CD4-positive, CD25-positive, alpha-beta regulatory T cell (primary cell): Measurements from ENCODE around the gene BMP8B. TPM values are rescaled to one million over a fixed set of nuclear protein-coding genes. Genes with fewer than 3 reads are reported as not detected.

ENCODE experiments used
- ATAC-seq, 2 donors: fragments of 150-1000 bp; cut with Tn5 transposase; one replicate each; pipeline ENCODE4 v1.10.0; 2021; ENCODE audit warnings: low read depth in 2 of 2, moderate number of reproducible peaks in 2 of 2, moderate library complexity in 1 of 2
- DNase-seq, 3 donors: peaks; one replicate each; pipeline versions ENCODE4 v3.0.0 to v3.0.0-alpha.2; 2012 to 2022; ENCODE audit warnings: mixed read lengths in 1 of 3
- H3K27ac ChIP-seq: one replicate; pipeline ENCODE4 v1.7.0; 2013; ENCODE audit warnings: mild to moderate bottlenecking, low read length; ENCODE audit not compliant: insufficient read depth, poor library complexity, severe bottlenecking
- H3K27me3 ChIP-seq: one replicate; pipeline ENCODE4 v1.7.0; 2013; ENCODE audit warnings: low read length; ENCODE audit not compliant: control insufficient read depth, insufficient read depth
- H3K36me3 ChIP-seq: one replicate; pipeline ENCODE4 v1.7.0; 2013; ENCODE audit warnings: mild to moderate bottlenecking, low read length, moderate library complexity; ENCODE audit not compliant: control insufficient read depth, insufficient read depth
- H3K4me1 ChIP-seq: 2 replicates; pipeline ENCODE4 v1.7.0; 2013; ENCODE audit warnings: mild to moderate bottlenecking, low read length; ENCODE audit not compliant: insufficient read depth, control insufficient read depth, poor library complexity, severe bottlenecking
- H3K4me3 ChIP-seq: one replicate; pipeline ENCODE4 v1.7.0; 2013; ENCODE audit warnings: low read depth, mild to moderate bottlenecking, low read length, moderate library complexity
- H3K9me3 ChIP-seq, 2 experiments: 1 replicate in 1 of 2; 2 replicates in 1 of 2; pipeline ENCODE4 v1.7.0; 2013; ENCODE audit warnings: low read length in 2 of 2, mild to moderate bottlenecking in 1 of 2, moderate library complexity in 1 of 2; ENCODE audit not compliant: control insufficient read depth in 2 of 2
- H3K27ac Mint-ChIP-seq, 3 donors: one replicate each; pipeline ENCODE4 v1.8.0; 2020 to 2022; ENCODE audit warnings: mild to moderate bottlenecking in 3 of 3, mixed read lengths in 3 of 3, moderate library complexity in 2 of 3
- H3K27me3 Mint-ChIP-seq: one replicate; pipeline ENCODE4 v1.8.0; 2022; ENCODE audit warnings: mild to moderate bottlenecking, mixed read lengths
- H3K36me3 Mint-ChIP-seq: one replicate; pipeline ENCODE4 v1.8.0; 2020; ENCODE audit warnings: mixed read lengths
- H3K4me1 Mint-ChIP-seq, 4 donors: one replicate each; pipeline ENCODE4 v1.8.0; 2020 to 2022; ENCODE audit warnings: mixed read lengths in 4 of 4, mild to moderate bottlenecking in 1 of 4
- H3K4me3 Mint-ChIP-seq, 4 donors: one replicate each; pipeline ENCODE4 v1.8.0; 2020 to 2022; ENCODE audit warnings: mild to moderate bottlenecking in 4 of 4, mixed read lengths in 4 of 4, moderate library complexity in 3 of 4
- H3K9me3 Mint-ChIP-seq, 7 donors: one replicate each; pipeline ENCODE4 v1.8.0; 2020 to 2022; ENCODE audit warnings: mixed read lengths in 7 of 7, mild to moderate bottlenecking in 3 of 7, moderate library complexity in 2 of 7
- polyA plus RNA-seq, 4 donors: library from polyadenylated mRNA; unstranded; fragments of 300-500 nt; fragmentation: Illumina TruSeq; gene quantifications; one replicate each; pipeline ENCODE4 v1.2.3, GENCODE V29; 2021
- total RNA-seq: library from RNA; stranded (reverse); gene quantifications from one replicate; pipeline ENCODE4 v1.2.3, GENCODE V29; 2022

BMP8B gene
- total and polyA plus RNA-seq, 5 donors from 2014 or later: 0.05 to 0.39 (median 0.10) TPM; not detected in 1

GRCh38 chr1:39729842-39730241 lies 58.8 kb downstream of the BMP8B start:
- no peak overlapping the region for H3K4me3 Mint-ChIP-seq
- peaks cover 26% of the 10 kb centered on the region for H3K27me3 ChIP-seq
- no peak for ATAC-seq
- no peak overlapping the region for H3K27ac Mint-ChIP-seq
- no peak overlapping the region for H3K4me3 ChIP-seq
- H3K27me3 Mint-ChIP-seq: peaks cover 73% of the 10 kb centered on the region
- peaks cover 0 to 1% (median 0%) of the 10 kb centered on the region in 7 donors for H3K9me3 Mint-ChIP-seq
- H3K27ac ChIP-seq: no peak overlapping the region
- peaks cover 4 to 12% (median 8%) of the 10 kb centered on the region in 4 donors for H3K4me1 Mint-ChIP-seq
- no peaks in the 10 kb centered on the region for H3K9me3 ChIP-seq
- H3K4me1 ChIP-seq: peaks cover 8% of the 10 kb centered on the region
- no peak for DNase-seq
- no peaks in the 10 kb centered on the region for H3K36me3 Mint-ChIP-seq
- H3K36me3 ChIP-seq: no peaks in the 10 kb centered on the region

- DNase-seq: no peak
- H3K27ac ChIP-seq: no peak overlapping the region
- Mint-ChIP-seq H3K4me1 (peaks cover 4 to 12% (median 8%) of the 10 kb centered on the region in 4 donors), H3K27me3 (peaks cover 73% of the 10 kb centered on the region), H3K27ac (no peak overlapping the region), H3K4me3 (no peak overlapping the region), H3K36me3 (no peaks in the 10 kb centered on the region), H3K9me3 (peaks cover 0 to 1% (median 0%) of the 10 kb centered on the region in 7 donors)
- H3K9me3 ChIP-seq: no peaks in the 10 kb centered on the region
- peaks cover 8% of the 10 kb centered on the region for H3K4me1 ChIP-seq
- H3K4me3 ChIP-seq: no peak overlapping the region
- no peak for ATAC-seq
- H3K27me3 ChIP-seq: peaks cover 23% of the 10 kb centered on the region
- no peaks in the 10 kb centered on the region for H3K36me3 ChIP-seq
Measured at GRCh38 chr1:39729030-39729429, 59.6 kb downstream of the BMP8B start.

- peaks cover 4 to 12% (median 8%) of the 10 kb centered on the region in 4 donors for H3K4me1 Mint-ChIP-seq
- H3K36me3 Mint-ChIP-seq: no peaks in the 10 kb centered on the region
- no peak for ATAC-seq
- no peak for DNase-seq
- Histone ChIP-seq H3K27me3 (peaks cover 21% of the 10 kb centered on the region), H3K4me3 (no peak overlapping the region), H3K27ac (no peak overlapping the region), H3K9me3 (no peaks in the 10 kb centered on the region), H3K4me1 (peaks cover 8% of the 10 kb centered on the region), H3K36me3 (no peaks in the 10 kb centered on the region)
- H3K27me3 Mint-ChIP-seq: peaks cover 73% of the 10 kb centered on the region
- no peak overlapping the region for H3K27ac Mint-ChIP-seq
- H3K9me3 Mint-ChIP-seq: peaks cover 0 to 1% (median 0%) of the 10 kb centered on the region in 7 donors
- peak overlapping the region in 1 of 4 donors; percentile 7 for H3K4me3 Mint-ChIP-seq
Measured at GRCh38 chr1:39727932-39728317, 60.7 kb downstream of the BMP8B start.

GRCh38 chr1:39727221-39727931 lies 61.3 kb downstream of the BMP8B start:
- DNase-seq (peak in 1 of 3 donors; percentile 56), ATAC-seq (peak in 1 of 2 donors; percentile 40)
- H3K4me3 ChIP-seq: no peak overlapping the region
- peaks cover 18% of the 10 kb centered on the region for H3K27me3 ChIP-seq
- Mint-ChIP-seq H3K27ac (no peak overlapping the region), H3K4me1 (peaks cover 4 to 12% (median 8%) of the 10 kb centered on the region in 4 donors), H3K36me3 (no peaks in the 10 kb centered on the region), H3K27me3 (peaks cover 68% of the 10 kb centered on the region), H3K4me3 (peak overlapping the region in 1 of 4 donors; percentile 7), H3K9me3 (peaks cover 0 to 1% (median 0%) of the 10 kb centered on the region in 7 donors)
- peaks cover 8% of the 10 kb centered on the region for H3K4me1 ChIP-seq
- no peaks in the 10 kb centered on the region for H3K9me3 ChIP-seq
- no peaks in the 10 kb centered on the region for H3K36me3 ChIP-seq
- H3K27ac ChIP-seq: no peak overlapping the region

- peaks cover 73% of the 10 kb centered on the region for H3K27me3 Mint-ChIP-seq
Measured at GRCh38 chr1:39726600-39726999, 62.1 kb downstream of the BMP8B start.

GRCh38 chr1:39722495-39722894 lies 66.2 kb downstream of the BMP8B start:
- peaks cover 4% of the 10 kb centered on the region for H3K4me1 ChIP-seq
- ATAC-seq (no peak), DNase-seq (no peak)
- Mint-ChIP-seq H3K4me1 (peaks cover 0 to 9% (median 3%) of the 10 kb centered on the region in 4 donors), H3K27me3 (peaks cover 63% of the 10 kb centered on the region), H3K9me3 (peaks cover 0 to 1% (median 0%) of the 10 kb centered on the region in 7 donors), H3K36me3 (no peaks in the 10 kb centered on the region), H3K4me3 (no peak overlapping the region), H3K27ac (no peak overlapping the region)
- no peaks in the 10 kb centered on the region for H3K36me3 ChIP-seq
- no peak overlapping the region for H3K27ac ChIP-seq
- H3K4me3 ChIP-seq: no peak overlapping the region
- H3K27me3 ChIP-seq: peaks cover 21% of the 10 kb centered on the region
- no peaks in the 10 kb centered on the region for H3K9me3 ChIP-seq

More at GRCh38 chr1:39726600-39726999, 62.1 kb downstream of the BMP8B start:
- Mint-ChIP-seq H3K4me3 (no peak overlapping the region), H3K9me3 (peaks cover 0 to 1% (median 0%) of the 10 kb centered on the region in 7 donors), H3K27ac (peak overlapping the region in 1 of 3 donors; percentile 82), H3K4me1 (peaks cover 4 to 12% (median 8%) of the 10 kb centered on the region in 4 donors), H3K36me3 (no peaks in the 10 kb centered on the region)
- no peaks in the 10 kb centered on the region for H3K9me3 ChIP-seq
- no peaks in the 10 kb centered on the region for H3K36me3 ChIP-seq
- no peak overlapping the region for H3K27ac ChIP-seq
- H3K27me3 ChIP-seq: peaks cover 21% of the 10 kb centered on the region
- peaks cover 8% of the 10 kb centered on the region for H3K4me1 ChIP-seq
- DNase-seq (no peak), ATAC-seq (no peak)
- no peak overlapping the region for H3K4me3 ChIP-seq

- Histone ChIP-seq H3K27me3 (peaks cover 25% of the 10 kb centered on the region), H3K27ac (no peak overlapping the region), H3K4me1 (no peaks in the 10 kb centered on the region), H3K9me3 (no peaks in the 10 kb centered on the region), H3K4me3 (no peak overlapping the region), H3K36me3 (no peaks in the 10 kb centered on the region)
- Mint-ChIP-seq H3K36me3 (no peaks in the 10 kb centered on the region), H3K27me3 (peaks cover 63% of the 10 kb centered on the region), H3K4me1 (peaks cover 0 to under 1% (median 0%) of the 10 kb centered on the region in 4 donors), H3K9me3 (peaks cover 0 to 1% (median 0%) of the 10 kb centered on the region in 7 donors), H3K4me3 (no peak overlapping the region), H3K27ac (no peak overlapping the region)
- no peak for DNase-seq
- ATAC-seq: no peak
Measured at GRCh38 chr1:39721664-39722063, 67.0 kb downstream of the BMP8B start.
